Endothelial cell of umbilical vein (primary cell): ENCODE results near the gene GLIS2. TPM values are rescaled to one million over a fixed set of nuclear protein-coding genes. Genes with fewer than 3 reads are reported as not detected.

ENCODE experiments used
- BruUV-seq: library from RNA; stranded (reverse); fragments of 400-500 nt; replicated peaks from 2 replicates; lab custom pipeline; 2021; lab: Mats Ljungman, UMichigan
- CTCF ChIA-PET: fragments of 300-600, 350-600 bp; sonication (Branson Sonifier 250); formaldehyde crosslinking; loops from one replicate; lab custom pipeline; 2021; ENCODE audit warnings: antibody characterized with exemption, inconsistent platforms; lab: Charles Lee
- POLR2A ChIA-PET: fragments of 300-600, 350-600 bp; sonication (Branson Sonifier 250); formaldehyde crosslinking; loops from one replicate; lab custom pipeline; 2021; ENCODE audit warnings: antibody characterized with exemption, inconsistent platforms; lab: Charles Lee
- DNase-seq: peaks from one replicate; pipeline ENCODE4 v3.0.0-alpha.2; 2011; ENCODE audit warnings: low read depth, low spot score
- FAIRE-seq: peaks from 2 replicates; lab custom pipeline; 2011; peaks lifted over from hg19 to GRCh38; lab: Jason Lieb, UNC
- H2AFZ ChIP-seq: 2 replicates; pipeline ENCODE4 v1.6.0; 2012; ENCODE audit warnings: low read depth, low read length, control low read depth, inconsistent platforms
- H3K27ac ChIP-seq: 2 replicates; pipeline ENCODE4 v1.5.1; 2011; ENCODE audit warnings: low read depth, mild to moderate bottlenecking, control low read depth, low read length, moderate library complexity; ENCODE audit not compliant: insufficient read depth
- H3K27me3 ChIP-seq, 2 experiments: 2 replicates each; pipeline versions ENCODE4 v1.6.0 to v1.6.1; 2011; ENCODE audit warnings: low read length in 2 of 2, mixed read lengths in 1 of 2; ENCODE audit not compliant: control insufficient read depth in 2 of 2, insufficient read depth in 2 of 2
- H3K36me3 ChIP-seq, 2 experiments: 2 replicates in 1 of 2; 3 replicates in 1 of 2; pipeline ENCODE4 v1.5.1; 2011; ENCODE audit warnings: low read length in 2 of 2, mild to moderate bottlenecking in 1 of 2, moderate library complexity in 1 of 2; ENCODE audit not compliant: control insufficient read depth in 2 of 2, insufficient read depth in 2 of 2; ENCODE audit errors: extremely low read depth in 1 of 2
- H3K4me1 ChIP-seq: 3 replicates; pipeline ENCODE4 v1.5.1; 2011; ENCODE audit warnings: mild to moderate bottlenecking, low read length; ENCODE audit not compliant: control insufficient read depth, insufficient read depth; ENCODE audit errors: extremely low read depth
- H3K4me2 ChIP-seq: 2 replicates; pipeline ENCODE4 v1.6.1; 2011; ENCODE audit warnings: low read length, control low read depth, mixed read lengths; ENCODE audit not compliant: insufficient read depth
- H3K4me3 ChIP-seq, 3 experiments: fragments of 200-600 bp in 1 of 3; sonication (generic), shearing (Covaris generic) in 1 of 3; replicated peaks in 1 of 3; 2 replicates each; pipeline ENCODE4 v1.5.1; 2011 to 2016; ENCODE audit warnings: control low read depth in 3 of 3, low read length in 3 of 3, mild to moderate bottlenecking in 2 of 3, inconsistent platforms in 1 of 3, low read depth in 1 of 3, moderate library complexity in 1 of 3; ENCODE audit not compliant: insufficient read depth in 1 of 3
- H3K79me2 ChIP-seq: 2 replicates; pipeline ENCODE4 v1.6.0; 2012; ENCODE audit warnings: low read length, inconsistent platforms; ENCODE audit not compliant: control insufficient read depth, insufficient read depth
- H3K9ac ChIP-seq: replicated peaks from 2 replicates; pipeline ENCODE3; 2011; ENCODE audit warnings: low read length, control low read depth; ENCODE audit not compliant: insufficient read depth; ENCODE audit errors: extremely low read depth
- H3K9me1 ChIP-seq: replicated peaks from 3 replicates; pipeline ENCODE4 v1.6.0; 2011; ENCODE audit warnings: mild to moderate bottlenecking, low read length; ENCODE audit not compliant: control insufficient read depth, insufficient read depth; ENCODE audit errors: extremely low read depth
- H3K9me3 ChIP-seq: replicated peaks from 2 replicates; pipeline ENCODE4 v1.5.1; 2012; ENCODE audit warnings: low read length, inconsistent platforms; ENCODE audit not compliant: control insufficient read depth, insufficient read depth
- H4K20me1 ChIP-seq: replicated peaks from 2 replicates; pipeline ENCODE3; 2011; ENCODE audit warnings: mild to moderate bottlenecking, low read length; ENCODE audit not compliant: control insufficient read depth, insufficient read depth; ENCODE audit errors: extremely low read depth
- EZH2 ChIP-seq: IDR thresholded peaks from 2 replicates; pipeline ENCODE4 v1.6.1; 2012; ENCODE audit warnings: borderline replicate concordance, low read depth, mild to moderate bottlenecking, moderate library complexity, low read length, inconsistent platforms; ENCODE audit not compliant: severe bottlenecking
- FOS ChIP-seq: IDR thresholded peaks from 2 replicates; pipeline ENCODE4 v1.6.1; 2011; ENCODE audit warnings: mild to moderate bottlenecking, low read length, moderate library complexity, borderline replicate concordance; ENCODE audit not compliant: insufficient read depth
- GATA2 ChIP-seq: IDR thresholded peaks from 2 replicates; pipeline ENCODE4 v1.7.0; 2011; ENCODE audit warnings: low read depth, mild to moderate bottlenecking, moderate library complexity, mixed read lengths, low read length; ENCODE audit not compliant: insufficient read length, insufficient read depth
- JUN ChIP-seq: IDR thresholded peaks from 2 replicates; pipeline ENCODE4 v1.6.1; 2011; ENCODE audit warnings: borderline replicate concordance, low read depth; ENCODE audit not compliant: insufficient read length, insufficient read depth
- MAX ChIP-seq: IDR thresholded peaks from 2 replicates; pipeline ENCODE4 v1.6.1; 2011; ENCODE audit not compliant: insufficient read depth, insufficient read length
- MYC ChIP-seq: IDR thresholded peaks from one replicate; pipeline ENCODE4 v1.6.1; 2011; ENCODE audit warnings: mild to moderate bottlenecking, low read depth, low read length
- POLR2A ChIP-seq: IDR thresholded peaks from 2 replicates; pipeline ENCODE4 v1.6.1; 2012; ENCODE audit warnings: low read depth, mild to moderate bottlenecking, control low read depth, low read length
- POLR2AphosphoS5 ChIP-seq: IDR thresholded peaks from 2 replicates; pipeline ENCODE4 v1.6.1; 2012; ENCODE audit warnings: low read depth, mild to moderate bottlenecking, control low read depth, low read length, moderate library complexity; ENCODE audit not compliant: insufficient read depth
- dilution Hi-C: fragments of 300-500 bp; cut with MboI; formaldehyde crosslinking; loops from one replicate; pipeline ENCODE4 v1.15.0; 2019; ENCODE audit warnings: low sequenced_read_pairs; ENCODE audit not compliant: extremely low pct_ligation_motif_present
- intact Hi-C: fragments of 100-400 bp; cut with micrococcal nuclease; formaldehyde crosslinking; loops from one replicate; pipeline ENCODE4 v1.10.0; 2022
- polyA plus RNA-seq, 4 experiments: library from polyadenylated mRNA; depleted of rRNA in 3 of 4; stranded (reverse) in 3 of 4; unstranded in 1 of 4; fragments of >200 nt; gene quantifications; 2 replicates each; pipeline versions ENCODE4 v1.2.1 to v1.2.3, GENCODE V29; 2011 to 2012; ENCODE audit warnings: missing spikeins in 1 of 4
- total RNA-seq: library from RNA; stranded (reverse); gene quantifications from 2 replicates; pipeline ENCODE4 v1.2.3, GENCODE V29; 2021
- TF ChIP-seq, protein P1 (sequence below), 2 donors: IDR thresholded peaks; 1 replicate in 1 of 2; 2 replicates in 1 of 2; pipeline ENCODE4 v1.5.1; 2011; ENCODE audit warnings: low read length in 2 of 2, mild to moderate bottlenecking in 2 of 2, moderate library complexity in 2 of 2, control low read depth in 1 of 2, inconsistent platforms in 1 of 2, low read depth in 1 of 2; ENCODE audit not compliant: insufficient read depth in 1 of 2; ENCODE audit errors: extremely low read depth in 1 of 2

Gene GLIS2
- total and polyA plus RNA-seq, 2 donors (not counting 3 experiments of a cell fraction or from before 2014, with no cell fraction given), result 4.6 to 10.1 TPM

DNA sequence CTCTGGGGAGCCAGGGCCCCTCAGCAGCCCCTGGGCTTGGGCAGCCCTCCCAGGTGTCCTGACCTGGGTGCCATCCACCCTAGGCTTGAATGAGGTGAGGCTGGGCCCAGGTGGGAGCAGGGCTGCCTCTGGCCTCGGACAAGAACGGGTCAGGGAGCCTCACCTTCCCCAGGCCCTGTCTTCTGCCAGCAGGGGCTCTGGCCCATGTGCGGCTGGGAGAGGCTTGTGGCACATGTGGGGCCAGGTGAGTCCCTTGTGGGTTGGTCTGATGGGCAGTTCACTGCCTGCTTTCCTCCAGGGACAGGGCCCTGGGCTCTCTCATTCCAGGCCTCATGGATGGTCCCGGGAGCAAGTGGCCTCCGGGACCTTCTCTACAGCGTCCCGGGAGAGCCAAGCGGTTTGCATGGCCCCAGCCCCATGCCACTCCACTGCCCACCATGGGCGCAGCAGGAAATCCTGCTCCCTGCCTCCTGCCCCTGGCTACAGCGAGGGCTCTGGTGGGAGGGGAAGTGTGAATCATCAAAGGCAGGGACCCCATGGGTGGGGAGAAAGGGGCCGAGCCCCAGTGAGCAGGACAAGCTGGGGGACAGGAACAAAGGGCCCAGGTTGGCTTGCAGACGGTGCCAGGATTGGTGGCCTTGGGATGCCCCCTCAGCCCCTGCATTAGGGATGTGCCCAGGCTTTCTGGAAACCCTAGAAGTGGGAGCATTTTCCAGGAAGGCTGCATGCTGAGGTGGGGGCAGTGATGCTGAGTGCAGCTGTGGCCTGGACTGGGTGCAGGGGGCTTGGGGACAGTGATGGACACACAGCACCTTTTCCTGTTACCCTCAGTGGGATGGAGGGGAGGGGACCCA lies 68.0 kb downstream of the GLIS2 start:
- Histone ChIP-seq H2AFZ (no peak overlapping the region), H3K4me1 (peaks cover 22% of the 10 kb centered on the region), H3K4me3 (no peak overlapping the region), H3K9me1 (no peaks in the 10 kb centered on the region), H3K79me2 (no peaks in the 10 kb centered on the region), H3K36me3 (peaks cover 0 to 11% of the 10 kb centered on the region in 2 experiments), H3K9me3 (no peaks in the 10 kb centered on the region), H3K4me2 (no peak overlapping the region), H3K9ac (no peak overlapping the region), H3K27ac (no peak overlapping the region), H3K27me3 (no peaks in the 10 kb centered on the region), H4K20me1 (no peaks in the 10 kb centered on the region)
- peak; percentile 37 for FAIRE-seq
- dilution Hi-C loops (no loop called here), intact Hi-C loops (no loop called here)
- peak; percentile 37 for DNase-seq
- POLR2A ChIA-PET, result no interaction called here
- CTCF ChIA-PET, result interaction anchor here (1.0 kb wide), 1 partner anchor 25 kb away, joined by 3 read pairs; no protein-coding TSS in a partner anchor
- no TSS peak for BruUV-seq
- TF ChIP-seq JUN (no peak), FOS (peak; percentile 21)

- TF ChIP-seq EZH2 (no peak), JUN (no peak), FOS (no peak), GATA2 (no peak), POLR2AphosphoS5 (no peak), MAX (no peak), MYC (no peak), POLR2A (no peak)
- TF ChIP-seq, protein P1, sequence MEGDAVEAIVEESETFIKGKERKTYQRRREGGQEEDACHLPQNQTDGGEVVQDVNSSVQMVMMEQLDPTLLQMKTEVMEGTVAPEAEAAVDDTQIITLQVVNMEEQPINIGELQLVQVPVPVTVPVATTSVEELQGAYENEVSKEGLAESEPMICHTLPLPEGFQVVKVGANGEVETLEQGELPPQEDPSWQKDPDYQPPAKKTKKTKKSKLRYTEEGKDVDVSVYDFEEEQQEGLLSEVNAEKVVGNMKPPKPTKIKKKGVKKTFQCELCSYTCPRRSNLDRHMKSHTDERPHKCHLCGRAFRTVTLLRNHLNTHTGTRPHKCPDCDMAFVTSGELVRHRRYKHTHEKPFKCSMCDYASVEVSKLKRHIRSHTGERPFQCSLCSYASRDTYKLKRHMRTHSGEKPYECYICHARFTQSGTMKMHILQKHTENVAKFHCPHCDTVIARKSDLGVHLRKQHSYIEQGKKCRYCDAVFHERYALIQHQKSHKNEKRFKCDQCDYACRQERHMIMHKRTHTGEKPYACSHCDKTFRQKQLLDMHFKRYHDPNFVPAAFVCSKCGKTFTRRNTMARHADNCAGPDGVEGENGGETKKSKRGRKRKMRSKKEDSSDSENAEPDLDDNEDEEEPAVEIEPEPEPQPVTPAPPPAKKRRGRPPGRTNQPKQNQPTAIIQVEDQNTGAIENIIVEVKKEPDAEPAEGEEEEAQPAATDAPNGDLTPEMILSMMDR (IDR thresholded peaks at IDR 0.05; ENCODE audit: extremely low read depth in 1 of 2, insufficient read depth in 1 of 2, low read depth in 1 of 2, low read length in 2 of 2), result no peak
- FAIRE-seq (no peak), DNase-seq (no peak)
- Histone ChIP-seq H2AFZ (no peak overlapping the region), H3K4me3 (no peak overlapping the region), H3K79me2 (no peaks in the 10 kb centered on the region), H3K9me1 (no peaks in the 10 kb centered on the region), H3K27ac (no peak overlapping the region), H3K9ac (no peak overlapping the region), H3K36me3 (peaks cover 0 to 13% of the 10 kb centered on the region in 2 experiments), H4K20me1 (no peaks in the 10 kb centered on the region), H3K4me2 (no peak overlapping the region), H3K9me3 (no peaks in the 10 kb centered on the region), H3K4me1 (peaks cover 22% of the 10 kb centered on the region), H3K27me3 (no peaks in the 10 kb centered on the region)
- BruUV-seq, result no TSS peak
- ChIA-PET CTCF (no interaction called here), POLR2A (no interaction called here)
- intact Hi-C loops, result no loop called here
- dilution Hi-C loops, result no loop called here
These were observed 68.7 kb downstream of the GLIS2 start for GRCh38 chr16:4384509-4384942.
